SK-N-SH (cell line): ENCODE data around the gene KCNJ16. TPM values are rescaled to one million over a fixed set of nuclear protein-coding genes. Genes with fewer than 3 reads are reported as not detected.

Experiments
- CTCF ChIA-PET: fragments of 300-600, 350-600 bp; formaldehyde crosslinking; extraction: SDS; loops from one replicate; lab custom pipeline; 2021; lab: Yijun Ruan, JAX
- POLR2A ChIA-PET: fragments of 350-600 bp; sonication (Branson Sonifier 250); formaldehyde crosslinking; extraction: SDS; loops from one replicate; lab custom pipeline; 2020; ENCODE audit warnings: antibody characterized with exemption, inconsistent platforms; lab: Yijun Ruan, JAX
- DNase-seq: peaks from one replicate; pipeline ENCODE4 v3.0.0; 2012
- H2AFZ ChIP-seq: fragments of 200-600 bp; sonication (generic); 2 replicates; pipeline ENCODE4 v1.8.1; 2016; ENCODE audit warnings: antibody characterized with exemption, mild to moderate bottlenecking, low read depth
- H3F3A ChIP-seq: fragments of 200-600 bp; sonication (generic); replicated peaks from 2 replicates; pipeline ENCODE3; 2016; ENCODE audit warnings: antibody characterized with exemption, mild to moderate bottlenecking; ENCODE audit not compliant: insufficient read depth
- H3K27ac ChIP-seq, 2 experiments: fragments of 200-500 bp in 1 of 2; fragments of 200-600 bp in 1 of 2; sonication (Bioruptor generic) in 1 of 2; sonication (generic), shearing (Covaris generic) in 1 of 2; 2 replicates each; pipeline versions ENCODE4 v1.5.1 to v1.6.1; 2014 to 2016; ENCODE audit warnings: low read depth in 2 of 2, inconsistent platforms in 1 of 2, low read length in 1 of 2, mild to moderate bottlenecking in 1 of 2, mixed read lengths in 1 of 2
- H3K27me3 ChIP-seq: fragments of 200-600 bp; sonication (generic), shearing (Covaris generic); 2 replicates; pipeline ENCODE4 v1.6.1; 2016; ENCODE audit warnings: mixed run types; ENCODE audit not compliant: insufficient read depth
- H3K36me3 ChIP-seq, 2 experiments: fragments of 200-500 bp in 1 of 2; fragments of 200-600 bp in 1 of 2; sonication (Bioruptor generic) in 1 of 2; sonication (generic) in 1 of 2; replicated peaks in 1 of 2; 2 replicates each; pipeline versions ENCODE3 to v1.5.1; 2014 to 2016; ENCODE audit warnings: low read length in 1 of 2, mild to moderate bottlenecking in 1 of 2; ENCODE audit not compliant: insufficient read depth in 2 of 2, control insufficient read depth in 1 of 2
- H3K4me1 ChIP-seq, 2 experiments: fragments of 200-500 bp in 1 of 2; fragments of 200-600 bp in 1 of 2; sonication (Bioruptor generic) in 1 of 2; sonication (generic), shearing (Covaris generic) in 1 of 2; 2 replicates each; pipeline versions ENCODE4 v1.5.1 to v1.6.1; 2014 to 2016; ENCODE audit warnings: low read depth in 1 of 2, low read length in 1 of 2, mixed run types in 1 of 2; ENCODE audit not compliant: insufficient read depth in 2 of 2, control insufficient read depth in 1 of 2
- H3K4me2 ChIP-seq: fragments of 200-600 bp; sonication (generic), shearing (Covaris generic); 2 replicates; pipeline ENCODE4 v1.6.1; 2017; ENCODE audit warnings: mixed run types
- H3K4me3 ChIP-seq, 2 experiments: fragments of 200-500 bp in 1 of 2; fragments of 200-600 bp in 1 of 2; sonication (Bioruptor generic) in 1 of 2; sonication (generic), shearing (Covaris generic) in 1 of 2; 2 replicates each; pipeline versions ENCODE4 v1.5.1 to v1.8.1; 2014 to 2016; ENCODE audit warnings: low read depth in 2 of 2, inconsistent platforms in 1 of 2, low read length in 1 of 2, mild to moderate bottlenecking in 1 of 2, mixed read lengths in 1 of 2, moderate library complexity in 1 of 2
- H3K79me2 ChIP-seq: fragments of 200-600 bp; sonication (generic); 2 replicates; pipeline ENCODE4 v1.8.1; 2017; ENCODE audit warnings: mild to moderate bottlenecking; ENCODE audit not compliant: insufficient read depth
- H3K9ac ChIP-seq: fragments of 200-600 bp; sonication (generic); 2 replicates; pipeline ENCODE4 v1.6.1; 2017; ENCODE audit warnings: mixed run types
- H3K9me2 ChIP-seq: fragments of 200-600 bp; sonication (generic); 2 replicates; pipeline ENCODE4 v1.6.1; 2017; ENCODE audit warnings: mixed run types
- H3K9me3 ChIP-seq: fragments of 200-600 bp; sonication (generic); 2 replicates; pipeline ENCODE4 v1.6.1; 2017; ENCODE audit warnings: mixed run types, mild to moderate bottlenecking, moderate library complexity
- H4K20me1 ChIP-seq: fragments of 200-600 bp; sonication (generic); 2 replicates; pipeline ENCODE4 v1.6.1; 2017; ENCODE audit warnings: mild to moderate bottlenecking, mixed run types; ENCODE audit not compliant: insufficient read depth
- CHD2 ChIP-seq: fragments of 150-350 bp; IDR thresholded peaks from 2 replicates; pipeline ENCODE4 v1.6.1; 2018; ENCODE audit warnings: low read length; ENCODE audit not compliant: partially characterized antibody
- EP300 ChIP-seq, 2 experiments: IDR thresholded peaks; 2 replicates each; pipeline versions ENCODE4 v1.4.0 to v1.6.1; 2012; ENCODE audit warnings: borderline replicate concordance in 1 of 2, low read depth in 1 of 2, low read length in 1 of 2
- GABPA ChIP-seq: IDR thresholded peaks from 2 replicates; pipeline ENCODE4 v1.4.0; 2012; ENCODE audit warnings: low read depth, mild to moderate bottlenecking
- JUND ChIP-seq: IDR thresholded peaks from 2 replicates; pipeline ENCODE4 v1.4.0; 2012
- PBX3 ChIP-seq: IDR thresholded peaks from 2 replicates; pipeline ENCODE4; 2012
- REST ChIP-seq: IDR thresholded peaks from 2 replicates; pipeline ENCODE4 v1.6.1; 2012; ENCODE audit warnings: mild to moderate bottlenecking, low read depth, low read length, moderate library complexity
- SIN3A ChIP-seq: IDR thresholded peaks from 2 replicates; pipeline ENCODE4 v1.6.1; 2012; ENCODE audit warnings: low read depth, mild to moderate bottlenecking, low read length, moderate library complexity, borderline replicate concordance
- TEAD4 ChIP-seq: IDR thresholded peaks from 2 replicates; pipeline ENCODE4 v1.4.0; 2012; ENCODE audit warnings: mild to moderate bottlenecking, borderline replicate concordance; ENCODE audit not compliant: insufficient read depth
- ZBTB33 ChIP-seq: IDR thresholded peaks from 2 replicates; pipeline ENCODE4 v1.4.0; 2012; ENCODE audit warnings: low read depth, borderline replicate concordance
- WGBS: methylation state at CpG from one replicate; pipeline ENCODE4 v1.1.6; 2017; ENCODE audit warnings: low lambda C conversion rate; 5-methylcytosine and 5-hydroxymethylcytosine counted together
- polyA plus RNA-seq, 3 experiments: library from polyadenylated mRNA; depleted of rRNA; stranded (reverse); fragments of >200 nt; gene quantifications; 2 replicates each; pipeline ENCODE4 v1.2.3, GENCODE V29; 2012

Gene KCNJ16
- polyA plus RNA-seq, 1 of the 3 experiments (the other 2 are of a cell fraction) = not detected

GRCh38 chr17:70050931-70051330 lies 24.1 kb upstream of the KCNJ16 start:
- CTCF ChIA-PET = no interaction called here
- H3K9ac ChIP-seq = no peak overlapping the region
- H3K27me3 ChIP-seq = no peaks in the 10 kb centered on the region
- no peak overlapping the region for H2AFZ ChIP-seq
- no peak for TF ChIP-seq REST
- TF ChIP-seq JUND = no peak
- no peak for TF ChIP-seq PBX3
- no peak for TF ChIP-seq CHD2
- no peak for TF ChIP-seq SIN3A
- TF ChIP-seq ZBTB33 = no peak
- no peak for TF ChIP-seq TEAD4
- TF ChIP-seq GABPA = no peak
- TF ChIP-seq EP300 (IDR thresholded peaks at IDR 0.05; ENCODE audit: borderline replicate concordance in 1 of 2, low read depth in 1 of 2, low read length in 1 of 2) = no peak
- TF ChIP-seq, all 33 proteins: peak for 0
- Histone ChIP-seq H3K4me3 (no peak overlapping the region), H3K36me3 (no peaks in the 10 kb centered on the region), H3K27ac (no peak overlapping the region), H4K20me1 (no peaks in the 10 kb centered on the region), H3K9me2 (no peaks in the 10 kb centered on the region), H3F3A (no peaks in the 10 kb centered on the region), H3K9me3 (no peaks in the 10 kb centered on the region), H3K4me2 (no peak overlapping the region), H3K4me1 (peaks cover 0 to 3% of the 10 kb centered on the region in 2 experiments; a peak in 2 of 4 replicates), H3K79me2 (no peaks in the 10 kb centered on the region)
- POLR2A ChIA-PET = no interaction called here
- WGBS = 95% methylated on average over 2 of the region's 2 CpGs
- no peak for DNase-seq
